ENCODE data around the gene UBE2D2. TPM values are rescaled to one million over a fixed set of nuclear protein-coding genes. Genes with fewer than 3 reads are reported as not detected.

Gene UBE2D2
- polyA plus RNA-seq, 3 donors: 41.2 to 167 (median 133) TPM

DNA sequence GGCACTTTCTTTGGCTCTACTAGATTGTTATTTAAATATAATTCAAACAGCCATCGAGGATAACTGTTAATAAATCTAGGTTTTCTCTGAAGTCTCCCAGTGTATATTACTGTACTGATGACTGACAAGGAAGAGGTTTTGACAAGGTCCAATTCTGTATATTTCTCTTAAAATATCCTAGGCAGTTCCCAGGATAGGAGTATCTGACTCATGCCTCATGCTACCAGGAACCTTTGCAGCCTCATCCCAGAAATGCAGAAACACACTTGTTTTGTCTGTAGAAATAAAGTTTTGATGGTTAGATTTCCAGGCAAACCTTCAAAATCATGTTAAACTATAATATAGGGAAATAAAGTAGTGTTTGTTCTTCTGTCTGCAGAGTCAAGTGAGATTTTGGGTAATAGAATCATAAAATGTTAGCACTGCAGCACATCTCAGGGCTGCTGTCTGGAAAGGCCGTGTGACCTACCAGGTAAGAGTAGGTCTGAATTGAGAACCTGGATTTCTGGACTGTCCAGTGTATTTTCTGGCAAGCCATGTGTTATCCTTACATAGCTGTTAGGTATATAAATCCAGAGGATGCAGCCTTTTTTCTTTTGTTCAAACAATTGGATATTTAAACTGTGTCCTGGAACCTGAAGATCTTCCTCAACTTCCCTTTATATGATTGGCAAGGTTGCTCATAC, 8.3 kb downstream of the UBE2D2 start:
- peaks cover 57% of the 10 kb centered on the region for H3K4me1 Mint-ChIP-seq
- Histone ChIP-seq H3K9me3 (replicated peaks in 1 of 2; ENCODE audit: control insufficient read depth in 1 of 2, insufficient read depth in 1 of 2, low read length in 2 of 2) (no peaks in the 10 kb centered on the region), H3K27ac (ENCODE audit: low read depth in 1 of 2, low read length in 2 of 2) (peak overlapping the region in 1 of 2 donors; percentile 6), H3K9ac (ENCODE audit: insufficient read depth, low read length, poor library complexity, severe bottlenecking) (no peak overlapping the region), H3K79me2 (ENCODE audit: insufficient read depth, low read length) (peaks cover 99% of the 10 kb centered on the region), H2AFZ (ENCODE audit: insufficient read depth, low read depth, low read length, poor library complexity, severe bottlenecking) (no peak overlapping the region), H3K27me3 (ENCODE audit: control insufficient read depth in 2 of 2, insufficient read depth in 2 of 2, low read length in 2 of 2) (no peaks in the 10 kb centered on the region), H3K36me3 (replicated peaks in 1 of 2; ENCODE audit: control insufficient read depth in 1 of 2, insufficient read depth in 2 of 2, low read length in 2 of 2) (peaks cover 0 to 2% of the 10 kb centered on the region in 2 donors), H3K4me3 (replicated peaks in 1 of 3; ENCODE audit: low read depth in 2 of 3, low read length in 3 of 3) (no peak overlapping the region), H4K20me1 (ENCODE audit: insufficient read depth, low read length) (peaks cover 100% of the 10 kb centered on the region), H3K4me2 (replicated peaks; ENCODE audit: extremely low read depth, low read length, poor library complexity, severe bottlenecking) (no peak overlapping the region), H3K4me1 (ENCODE audit: control insufficient read depth in 1 of 2, insufficient read depth in 2 of 2, low read length in 2 of 2) (peaks cover 33 to 40% of the 10 kb centered on the region in 2 donors)
- no peaks in the 10 kb centered on the region for H3K9me3 Mint-ChIP-seq
- H3K36me3 Mint-ChIP-seq: peaks cover 6 to 32% of the 10 kb centered on the region in 2 donors
- no peaks in the 10 kb centered on the region for H3K27me3 Mint-ChIP-seq (ENCODE audit: low read depth in 3 of 3)
- no peak overlapping the region for H3K4me3 Mint-ChIP-seq
- 90% methylated on average over 1 of the region's 2 CpGs for WGBS (ENCODE audit: insufficient coverage)
- TF ChIP-seq, protein P1, sequence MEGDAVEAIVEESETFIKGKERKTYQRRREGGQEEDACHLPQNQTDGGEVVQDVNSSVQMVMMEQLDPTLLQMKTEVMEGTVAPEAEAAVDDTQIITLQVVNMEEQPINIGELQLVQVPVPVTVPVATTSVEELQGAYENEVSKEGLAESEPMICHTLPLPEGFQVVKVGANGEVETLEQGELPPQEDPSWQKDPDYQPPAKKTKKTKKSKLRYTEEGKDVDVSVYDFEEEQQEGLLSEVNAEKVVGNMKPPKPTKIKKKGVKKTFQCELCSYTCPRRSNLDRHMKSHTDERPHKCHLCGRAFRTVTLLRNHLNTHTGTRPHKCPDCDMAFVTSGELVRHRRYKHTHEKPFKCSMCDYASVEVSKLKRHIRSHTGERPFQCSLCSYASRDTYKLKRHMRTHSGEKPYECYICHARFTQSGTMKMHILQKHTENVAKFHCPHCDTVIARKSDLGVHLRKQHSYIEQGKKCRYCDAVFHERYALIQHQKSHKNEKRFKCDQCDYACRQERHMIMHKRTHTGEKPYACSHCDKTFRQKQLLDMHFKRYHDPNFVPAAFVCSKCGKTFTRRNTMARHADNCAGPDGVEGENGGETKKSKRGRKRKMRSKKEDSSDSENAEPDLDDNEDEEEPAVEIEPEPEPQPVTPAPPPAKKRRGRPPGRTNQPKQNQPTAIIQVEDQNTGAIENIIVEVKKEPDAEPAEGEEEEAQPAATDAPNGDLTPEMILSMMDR (IDR thresholded peaks at IDR 0.05): no peak
- intact Hi-C loops (cut with micrococcal nuclease): no loop called here
- peak overlapping the region in 1 of 7 donors; percentile 0 for H3K27ac Mint-ChIP-seq
- no peak for DNase-seq

DNA sequence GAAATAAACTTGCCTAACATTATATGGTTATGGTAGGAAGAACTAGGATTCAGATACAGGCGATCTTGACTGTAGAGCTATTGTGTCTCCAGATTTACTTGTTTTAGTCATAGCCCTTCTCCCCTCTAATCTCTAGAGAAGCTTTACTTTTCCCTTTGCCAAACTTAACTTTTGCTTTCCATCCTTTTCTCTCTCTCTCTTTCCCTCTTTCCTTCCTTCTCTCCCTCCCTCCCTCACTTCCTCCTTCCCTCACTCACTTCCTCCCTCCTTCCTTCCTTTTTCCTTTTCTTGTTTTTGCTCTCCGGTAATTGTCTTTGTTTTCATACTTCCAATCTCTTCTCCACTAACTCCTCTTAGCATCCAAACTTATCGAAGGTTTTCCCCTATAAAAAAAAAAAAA, 10.4 kb downstream of the UBE2D2 start:
- Histone ChIP-seq H4K20me1 (ENCODE audit: insufficient read depth, low read length) (peaks cover 100% of the 10 kb centered on the region), H3K4me3 (replicated peaks in 1 of 3; ENCODE audit: low read depth in 2 of 3, low read length in 3 of 3) (peak overlapping the region in 1 of 3 experiments; percentile 10), H3K4me1 (ENCODE audit: control insufficient read depth in 1 of 2, insufficient read depth in 2 of 2, low read length in 2 of 2) (peaks cover 12 to 19% of the 10 kb centered on the region in 2 donors), H3K4me2 (replicated peaks; ENCODE audit: extremely low read depth, low read length, poor library complexity, severe bottlenecking) (peak overlapping the region; percentile 11), H3K27ac (ENCODE audit: low read depth in 1 of 2, low read length in 2 of 2) (peak overlapping the region in 1 of 2 donors; percentile 50), H3K36me3 (replicated peaks in 1 of 2; ENCODE audit: control insufficient read depth in 1 of 2, insufficient read depth in 2 of 2, low read length in 2 of 2) (peaks cover 5 to 6% of the 10 kb centered on the region in 2 donors), H3K27me3 (ENCODE audit: control insufficient read depth in 2 of 2, insufficient read depth in 2 of 2, low read length in 2 of 2) (no peaks in the 10 kb centered on the region), H3K9ac (ENCODE audit: insufficient read depth, low read length, poor library complexity, severe bottlenecking) (no peak overlapping the region), H2AFZ (ENCODE audit: insufficient read depth, low read depth, low read length, poor library complexity, severe bottlenecking) (no peak overlapping the region), H3K79me2 (ENCODE audit: insufficient read depth, low read length) (peaks cover 99% of the 10 kb centered on the region), H3K9me3 (replicated peaks in 1 of 2; ENCODE audit: control insufficient read depth in 1 of 2, insufficient read depth in 1 of 2, low read length in 2 of 2) (no peaks in the 10 kb centered on the region)
- Mint-ChIP-seq H3K27ac (peak overlapping the region in 6 of 7 donors; percentile 32 to 78 (median 65)), H3K27me3 (ENCODE audit: low read depth in 3 of 3) (no peaks in the 10 kb centered on the region), H3K36me3 (peaks cover 9 to 37% of the 10 kb centered on the region in 2 donors), H3K4me3 (peak overlapping the region in 1 of 2 donors; percentile 75), H3K9me3 (no peaks in the 10 kb centered on the region), H3K4me1 (peaks cover 45% of the 10 kb centered on the region)
- WGBS (ENCODE audit: insufficient coverage): 14% methylated on average over 1 of the region's 3 CpGs
- intact Hi-C loops (cut with micrococcal nuclease): no loop called here
- TF ChIP-seq, protein P1 (IDR thresholded peaks at IDR 0.05): no peak
- no peak for DNase-seq

Measured in CD14-positive monocyte (primary cell).